K562 (cell line): ENCODE results near the gene INO80E. TPM values are rescaled to one million over a fixed set of nuclear protein-coding genes. Genes with fewer than 3 reads are reported as not detected.

ENCODE experiments used
- BCL6 ChIP-seq: fragments of 250-450 bp; sonication (Bioruptor Pico); IDR thresholded peaks from 2 replicates; pipeline ENCODE4 v1.4.0; 2020
- CBX1 ChIP-seq: sonication (generic); IDR thresholded peaks from 2 replicates; pipeline ENCODE4 v1.6.1; 2016; ENCODE audit warnings: antibody characterized with exemption, low read depth, mild to moderate bottlenecking
- DMBX1 ChIP-seq: fragments of 250-450 bp; sonication (Bioruptor Pico); IDR thresholded peaks from 2 replicates; pipeline ENCODE4 v1.8.0; 2022; ENCODE audit warnings: inconsistent platforms, mild to moderate bottlenecking, moderate library complexity, borderline replicate concordance
- ERF ChIP-seq: fragments of 450-650 bp; formaldehyde crosslinking; IDR thresholded peaks from 2 replicates; pipeline ENCODE4 v1.4.0; 2020; ENCODE audit warnings: mild to moderate bottlenecking, mixed read lengths
- FOXK2 ChIP-seq, 2 experiments: fragments of 450-650 bp; IDR thresholded peaks in 1 of 2; conservative IDR thresholded peaks in 1 of 2; 2 replicates each; pipeline ENCODE4 v1.6.1; 2016; ENCODE audit warnings: low read depth in 2 of 2, mild to moderate bottlenecking in 1 of 2
- HDAC6 ChIP-seq: IDR thresholded peaks from 2 replicates; pipeline ENCODE4 v1.6.1; 2012; ENCODE audit warnings: low read depth, mild to moderate bottlenecking, control low read depth, inconsistent platforms, low read length, moderate library complexity
- KDM4B ChIP-seq, 2 experiments: fragments of 450-650 bp in 1 of 2; sonication (generic) in 1 of 2; IDR thresholded peaks; 2 replicates each; pipeline ENCODE4 v1.6.1; 2016 to 2017; ENCODE audit warnings: borderline replicate concordance in 2 of 2, antibody characterized with exemption in 1 of 2, low read depth in 1 of 2, mild to moderate bottlenecking in 1 of 2
- KDM5B ChIP-seq: fragments of 200-600 bp; sonication (generic); IDR thresholded peaks from 2 replicates; pipeline ENCODE4 v1.6.1; 2012; ENCODE audit warnings: low read depth, mild to moderate bottlenecking, moderate library complexity, low read length, control low read depth, inconsistent platforms; ENCODE audit not compliant: insufficient replicate concordance
- MECOM ChIP-seq: fragments of 250-450 bp; sonication (Bioruptor Pico); IDR thresholded peaks from 2 replicates; pipeline ENCODE4 v1.8.0; 2022; ENCODE audit warnings: inconsistent platforms
- MTA3 ChIP-seq: fragments of 450-650 bp; formaldehyde crosslinking; IDR thresholded peaks from 2 replicates; pipeline ENCODE4 v1.6.1; 2017; ENCODE audit warnings: mild to moderate bottlenecking, borderline replicate concordance
- NCOR1 ChIP-seq: fragments of 450-650 bp; IDR thresholded peaks from 2 replicates; pipeline ENCODE4 v1.6.1; 2016; ENCODE audit warnings: mild to moderate bottlenecking, moderate library complexity
- NFATC3 ChIP-seq: fragments of 450-650 bp; IDR thresholded peaks from 2 replicates; pipeline ENCODE4 v1.6.1; 2017; ENCODE audit warnings: mild to moderate bottlenecking
- NFYB ChIP-seq: IDR thresholded peaks from 2 replicates; pipeline ENCODE4 v1.6.1; 2011; ENCODE audit warnings: mild to moderate bottlenecking, moderate library complexity; ENCODE audit not compliant: insufficient read length; ENCODE audit errors: extremely low read depth
- NR3C1 ChIP-seq: sonication (generic); formaldehyde crosslinking; IDR thresholded peaks from 2 replicates; pipeline ENCODE4 v1.8.1; 2022; ENCODE audit warnings: missing genetic modification reagents
- SNRNP70 ChIP-seq: fragments of 200-400 bp; formaldehyde crosslinking; optimal IDR thresholded peaks from 2 replicates; pipeline ENCODE3; 2017; ENCODE audit warnings: low read depth, low read length
- SREBF2 ChIP-seq: sonication (generic); formaldehyde crosslinking; IDR thresholded peaks from 2 replicates; pipeline ENCODE4 v1.4.0; 2020; ENCODE audit warnings: mild to moderate bottlenecking, missing genetic modification reagents
- SRF ChIP-seq, 2 experiments: fragments of 250-450, 450-650 bp in 1 of 2; sonication (Bioruptor Pico) in 1 of 2; sonication (generic) in 1 of 2; formaldehyde crosslinking; IDR thresholded peaks; 2 replicates each; pipeline versions ENCODE4 v1.5.0 to v1.5.1; 2020 to 2022; ENCODE audit warnings: mild to moderate bottlenecking in 1 of 2, missing genetic modification reagents in 1 of 2
- TAF1 ChIP-seq: IDR thresholded peaks from 2 replicates; pipeline ENCODE4 v1.6.1; 2011; ENCODE audit warnings: mild to moderate bottlenecking, low read length, moderate library complexity; ENCODE audit not compliant: insufficient read depth, control insufficient read depth, severe bottlenecking; ENCODE audit errors: extremely low read depth
- ZFP1 ChIP-seq: fragments of 450-650 bp; formaldehyde crosslinking; IDR thresholded peaks from 2 replicates; pipeline ENCODE4 v1.4.0; 2020; ENCODE audit warnings: mild to moderate bottlenecking, mixed read lengths
- ZNF143 ChIP-seq: sonication (generic); formaldehyde crosslinking; IDR thresholded peaks from 2 replicates; pipeline ENCODE4 v1.9.0; 2022; ENCODE audit warnings: mild to moderate bottlenecking, missing genetic modification reagents
- ZNF217 ChIP-seq: sonication (generic); formaldehyde crosslinking; IDR thresholded peaks from 2 replicates; pipeline ENCODE4 v1.8.0; 2022; ENCODE audit warnings: mild to moderate bottlenecking, missing genetic modification reagents
- ZNF354B ChIP-seq: fragments of 250-450 bp; sonication (Bioruptor Pico); IDR thresholded peaks from 2 replicates; pipeline ENCODE4 v1.4.0; 2020
- ZNF780A ChIP-seq: fragments of 250-450 bp; sonication (Bioruptor Pico); IDR thresholded peaks from 2 replicates; pipeline ENCODE4 v1.5.0; 2021; ENCODE audit warnings: mild to moderate bottlenecking
- ZNF830 ChIP-seq: fragments of 250-450 bp; sonication (Bioruptor Pico); IDR thresholded peaks from 2 replicates; pipeline ENCODE4 v1.5.0; 2021; ENCODE audit warnings: mild to moderate bottlenecking
- polyA plus RNA-seq, 8 experiments: library from polyadenylated mRNA; depleted of rRNA in 4 of 8; stranded (reverse) in 5 of 8; unstranded in 3 of 8; fragments of >200 nt; fragmentation: Nextera tagmentation in 2 of 8; fragmentation: Illumina TruSeq in 1 of 8; extraction: Ambion mirVana in 2 of 8; extraction: Trizol in 1 of 8; gene quantifications; 2 replicates each; pipeline versions ENCODE4 v1.2.1 to v1.2.3, GENCODE V29; 2011 to 2014; ENCODE audit warnings: inconsistent platforms in 1 of 8, missing spikeins in 1 of 8
- total RNA-seq, 7 experiments: library from RNA; depleted of rRNA in 6 of 7; stranded (reverse); fragments of >200 nt in 6 of 7; fragmentation: Illumina TruSeq in 2 of 7; extraction: Trizol in 2 of 7; gene quantifications; 2 replicates each; pipeline versions ENCODE4 v1.2.1 to v1.2.3, GENCODE V29; 2011 to 2021; ENCODE audit warnings: low replicate concordance in 1 of 7
- TF ChIP-seq, protein P1 (sequence below), 2 experiments: fragments of 450-650 bp in 1 of 2; sonication (generic) in 1 of 2; formaldehyde crosslinking in 1 of 2; IDR thresholded peaks in 1 of 2; conservative IDR thresholded peaks in 1 of 2; 2 replicates each; pipeline versions ENCODE4 v1.6.1 to v1.8.1; 2016 to 2023; ENCODE audit warnings: mild to moderate bottlenecking in 2 of 2, moderate library complexity in 2 of 2, inconsistent platforms in 1 of 2, missing genetic modification reagents in 1 of 2
- TF ChIP-seq, protein P2 (sequence below): fragments of 250-450 bp; sonication (Bioruptor Pico); IDR thresholded peaks from 2 replicates; pipeline ENCODE4 v1.8.0; 2022; ENCODE audit warnings: inconsistent platforms
- TF ChIP-seq, protein P3 (sequence below): fragments of 450-650 bp; IDR thresholded peaks from 2 replicates; pipeline ENCODE4 v1.6.1; 2016; ENCODE audit warnings: missing biosample characterization, missing genetic modification characterization

INO80E gene
- total and polyA plus RNA-seq, 9 of the 15 experiments (the other 6 are each of a cell fraction or from before 2014, with no cell fraction given) = 0.31 to 102 (median 49.3) TPM

DNA sequence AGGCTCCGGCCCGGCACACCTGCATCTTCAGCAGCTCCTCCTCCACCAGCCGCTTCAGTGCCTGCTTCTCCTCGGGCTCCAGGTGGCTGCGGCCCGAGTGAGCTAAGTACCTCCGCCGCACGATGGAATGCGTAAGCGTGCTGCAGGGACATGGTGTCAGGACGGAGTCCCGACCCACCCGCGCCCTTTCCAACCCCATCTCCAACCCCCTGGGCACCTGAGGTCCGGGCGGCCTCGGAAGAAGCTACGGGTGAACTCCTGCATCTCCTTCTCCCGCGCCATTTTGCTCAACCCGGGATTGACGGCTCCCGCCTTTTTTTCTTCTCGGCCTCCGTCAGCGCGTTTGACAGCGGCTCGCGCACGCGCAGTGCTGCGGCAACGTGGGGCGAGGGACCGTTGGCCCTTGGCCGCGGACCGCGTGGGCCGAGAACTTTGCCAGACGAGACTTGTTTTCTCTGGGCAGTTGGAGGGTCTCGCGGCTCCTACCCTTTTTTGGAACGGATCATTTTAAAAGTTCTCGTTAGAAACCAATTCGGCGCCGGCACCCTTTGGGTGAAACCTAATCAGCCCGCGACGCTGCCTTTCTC is 624 bp upstream of the INO80E start, which contains the start of gene HIRIP3 (continued):
- TF ChIP-seq ZNF830 (CRISPR knock-in tag) (no peak), NFATC3 (no peak), SREBF2 (CRISPR knock-in tag) (no peak), ZNF217 (no peak), MECOM (CRISPR knock-in tag) (no peak), MTA3 (peak; percentile 63), NR3C1 (0 out of 2 replicates have a peak, but pooled peaks have one; percentile 21), SNRNP70 (no peak), KDM4B (IDR thresholded peaks at IDR 0.05; ENCODE audit: borderline replicate concordance in 2 of 2, low read depth in 1 of 2) (0 out of 4 replicates have a peak, but pooled peaks of 1 of the 2 experiments have one; percentile 70), CBX1 (0 out of 2 replicates have a peak, but pooled peaks have one; percentile 42), BCL6 (CRISPR knock-in tag) (no peak), ZNF143 (CRISPR knock-in tag) (no peak), DMBX1 (CRISPR knock-in tag) (no peak), ZNF780A (CRISPR knock-in tag) (no peak), ERF (no peak), TAF1 (peak; percentile 44), ZNF354B (CRISPR knock-in tag) (no peak), NFYB (no peak), NCOR1 (no peak), ZFP1 (CRISPR knock-in tag) (no peak), KDM5B (no peak), HDAC6 (no peak), FOXK2 (conservative IDR thresholded peaks at IDR 0.05 in 1 of 2, IDR thresholded peaks at IDR 0.05 in 1 of 2; ENCODE audit: low read depth in 2 of 2) (no peak), SRF (CRISPR knock-in tag; IDR thresholded peaks at IDR 0.05) (no peak)
- TF ChIP-seq, protein P1, sequence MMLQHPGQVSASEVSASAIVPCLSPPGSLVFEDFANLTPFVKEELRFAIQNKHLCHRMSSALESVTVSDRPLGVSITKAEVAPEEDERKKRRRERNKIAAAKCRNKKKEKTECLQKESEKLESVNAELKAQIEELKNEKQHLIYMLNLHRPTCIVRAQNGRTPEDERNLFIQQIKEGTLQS (IDR thresholded peaks at IDR 0.05) = no peak
- TF ChIP-seq, protein P1 (CRISPR knock-in tag; conservative IDR thresholded peaks at IDR 0.05) = no peak
- TF ChIP-seq, protein P2, sequence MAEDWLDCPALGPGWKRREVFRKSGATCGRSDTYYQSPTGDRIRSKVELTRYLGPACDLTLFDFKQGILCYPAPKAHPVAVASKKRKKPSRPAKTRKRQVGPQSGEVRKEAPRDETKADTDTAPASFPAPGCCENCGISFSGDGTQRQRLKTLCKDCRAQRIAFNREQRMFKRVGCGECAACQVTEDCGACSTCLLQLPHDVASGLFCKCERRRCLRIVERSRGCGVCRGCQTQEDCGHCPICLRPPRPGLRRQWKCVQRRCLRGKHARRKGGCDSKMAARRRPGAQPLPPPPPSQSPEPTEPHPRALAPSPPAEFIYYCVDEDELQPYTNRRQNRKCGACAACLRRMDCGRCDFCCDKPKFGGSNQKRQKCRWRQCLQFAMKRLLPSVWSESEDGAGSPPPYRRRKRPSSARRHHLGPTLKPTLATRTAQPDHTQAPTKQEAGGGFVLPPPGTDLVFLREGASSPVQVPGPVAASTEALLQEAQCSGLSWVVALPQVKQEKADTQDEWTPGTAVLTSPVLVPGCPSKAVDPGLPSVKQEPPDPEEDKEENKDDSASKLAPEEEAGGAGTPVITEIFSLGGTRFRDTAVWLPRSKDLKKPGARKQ = no peak
- TF ChIP-seq, protein P3, sequence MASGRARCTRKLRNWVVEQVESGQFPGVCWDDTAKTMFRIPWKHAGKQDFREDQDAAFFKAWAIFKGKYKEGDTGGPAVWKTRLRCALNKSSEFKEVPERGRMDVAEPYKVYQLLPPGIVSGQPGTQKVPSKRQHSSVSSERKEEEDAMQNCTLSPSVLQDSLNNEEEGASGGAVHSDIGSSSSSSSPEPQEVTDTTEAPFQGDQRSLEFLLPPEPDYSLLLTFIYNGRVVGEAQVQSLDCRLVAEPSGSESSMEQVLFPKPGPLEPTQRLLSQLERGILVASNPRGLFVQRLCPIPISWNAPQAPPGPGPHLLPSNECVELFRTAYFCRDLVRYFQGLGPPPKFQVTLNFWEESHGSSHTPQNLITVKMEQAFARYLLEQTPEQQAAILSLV (tag) = no peak
